Neuronal stem cell (in vitro differentiated cells): Measurements from ENCODE around the gene TMPO.

Experiments
- DNase-seq: peaks from one replicate; pipeline ENCODE4 v3.0.0-alpha.2; 2013; ENCODE audit warnings: low spot score
- H2AFZ ChIP-seq: one replicate; pipeline ENCODE4 v1.6.1; 2013; ENCODE audit warnings: mild to moderate bottlenecking, low read length, inconsistent platforms
- H2AK5ac ChIP-seq: 2 replicates; pipeline ENCODE4 v1.6.1; 2013; ENCODE audit warnings: low read depth, mild to moderate bottlenecking, inconsistent platforms, low read length, moderate library complexity, mixed read lengths
- H2BK120ac ChIP-seq: 2 replicates; pipeline ENCODE4 v1.6.1; 2013; ENCODE audit warnings: low read depth, mild to moderate bottlenecking, inconsistent platforms, low read length, moderate library complexity, mixed read lengths
- H2BK12ac ChIP-seq: one replicate; pipeline ENCODE4 v1.6.1; 2013; ENCODE audit warnings: low read length, inconsistent platforms
- H2BK15ac ChIP-seq: 2 replicates; pipeline ENCODE4 v1.6.1; 2013; ENCODE audit warnings: mild to moderate bottlenecking, low read length, inconsistent platforms, mixed read lengths
- H2BK5ac ChIP-seq: one replicate; pipeline ENCODE4 v1.6.1; 2013; ENCODE audit warnings: inconsistent platforms, mild to moderate bottlenecking, low read length, moderate library complexity
- H3K14ac ChIP-seq: one replicate; pipeline ENCODE4 v1.6.1; 2013; ENCODE audit warnings: low read length, inconsistent platforms
- H3K18ac ChIP-seq: 2 replicates; pipeline ENCODE4 v1.6.1; 2013; ENCODE audit warnings: low read length, inconsistent platforms
- H3K23ac ChIP-seq: 2 replicates; pipeline ENCODE4 v1.6.1; 2013; ENCODE audit warnings: low read depth, mild to moderate bottlenecking, mixed read lengths, low read length, inconsistent platforms; ENCODE audit not compliant: poor library complexity
- H3K27ac ChIP-seq: replicated peaks from 3 replicates; pipeline ENCODE4 v1.5.1; 2013; ENCODE audit warnings: low read length, inconsistent platforms
- H3K27me3 ChIP-seq, 3 experiments: 2 replicates each; pipeline ENCODE4 v1.6.1; 2013; ENCODE audit warnings: low read length in 3 of 3, mild to moderate bottlenecking in 2 of 3, inconsistent platforms in 1 of 3, low read depth in 1 of 3, mixed read lengths in 1 of 3, moderate library complexity in 1 of 3; ENCODE audit not compliant: control insufficient read depth in 3 of 3, insufficient read depth in 3 of 3
- H3K36me3 ChIP-seq, 2 donors: replicated peaks in 1 of 2; 2 replicates each; pipeline ENCODE4 v1.6.1; 2013; ENCODE audit warnings: low read length in 2 of 2; ENCODE audit not compliant: control insufficient read depth in 2 of 2, insufficient read depth in 2 of 2
- H3K4ac ChIP-seq: 2 replicates; pipeline ENCODE4 v1.6.1; 2013; ENCODE audit warnings: inconsistent platforms, mild to moderate bottlenecking, low read length, moderate library complexity
- H3K4me1 ChIP-seq, 2 donors: 1 replicate in 1 of 2; 2 replicates in 1 of 2; pipeline ENCODE4 v1.6.1; 2013; ENCODE audit warnings: low read length in 2 of 2, low read depth in 1 of 2; ENCODE audit not compliant: control insufficient read depth in 2 of 2, insufficient read depth in 1 of 2
- H3K4me2 ChIP-seq: one replicate; pipeline ENCODE4 v1.6.1; 2013; ENCODE audit warnings: mild to moderate bottlenecking, low read length, inconsistent platforms; ENCODE audit not compliant: insufficient read depth, poor library complexity, severe bottlenecking
- H3K4me3 ChIP-seq, 2 donors: 2 replicates each; pipeline ENCODE4 v1.5.1; 2013; ENCODE audit warnings: low read length in 2 of 2, mild to moderate bottlenecking in 2 of 2, inconsistent platforms in 1 of 2, moderate library complexity in 1 of 2
- H3K79me1 ChIP-seq: one replicate; pipeline ENCODE4 v1.6.1; 2013; ENCODE audit warnings: low read depth, mild to moderate bottlenecking, inconsistent platforms, low read length, moderate library complexity
- H3K9ac ChIP-seq: one replicate; pipeline ENCODE4 v1.6.1; 2013; ENCODE audit warnings: mild to moderate bottlenecking, low read depth, low read length, inconsistent platforms; ENCODE audit not compliant: poor library complexity
- H3K9me3 ChIP-seq, 2 donors: replicated peaks in 1 of 2; 2 replicates each; pipeline versions ENCODE3 to v1.6.1; 2013; ENCODE audit warnings: low read length in 2 of 2, mild to moderate bottlenecking in 2 of 2, inconsistent platforms in 1 of 2, low read depth in 1 of 2, mixed read lengths in 1 of 2, moderate library complexity in 1 of 2; ENCODE audit not compliant: control insufficient read depth in 2 of 2, insufficient read depth in 1 of 2
- H4K8ac ChIP-seq: one replicate; pipeline ENCODE4 v1.6.1; 2013; ENCODE audit warnings: low read depth, mild to moderate bottlenecking, inconsistent platforms, low read length, moderate library complexity
- H4K91ac ChIP-seq: one replicate; pipeline ENCODE4 v1.6.1; 2013; ENCODE audit warnings: low read length, low read depth, mild to moderate bottlenecking, inconsistent platforms; ENCODE audit not compliant: poor library complexity
- WGBS, 2 donors: extraction: QIAGEN DNeasy Blood & Tissue Kit; methylation state at CpG; one replicate each; pipeline ENCODE4 v1.1.7; 2013; ENCODE audit warnings: missing lambda C conversion rate in 2 of 2, mixed read lengths in 1 of 2; ENCODE audit not compliant: insufficient read length in 2 of 2, insufficient replicate concordance in 1 of 2; ENCODE audit errors: extremely low coverage in 2 of 2; 5-methylcytosine and 5-hydroxymethylcytosine counted together

The TMPO gene

DNA sequence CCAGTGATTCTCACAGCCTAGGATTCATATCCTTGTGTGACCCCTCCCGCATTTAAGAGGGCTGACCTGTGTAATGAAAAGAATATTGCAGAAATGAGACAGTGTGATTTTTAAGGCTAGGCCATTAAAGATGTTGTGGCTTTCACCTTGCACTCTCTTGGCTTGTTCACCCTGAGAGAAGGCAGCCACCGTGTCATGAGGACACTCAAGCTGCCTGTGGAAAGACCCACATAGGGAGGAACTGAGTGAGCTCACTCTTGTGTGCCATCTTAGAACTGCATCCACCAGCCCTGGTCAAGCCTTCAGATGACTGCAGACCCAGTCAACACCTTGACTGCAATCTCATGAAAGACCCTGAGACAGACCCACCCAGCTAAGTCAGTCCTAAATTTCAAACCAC lies 46.3 kb upstream of the TMPO start:
- Histone ChIP-seq H3K9me3 (no peaks in the 10 kb centered on the region), H3K4me2 (no peak overlapping the region), H3K9ac (no peak overlapping the region), H3K4ac (no peak overlapping the region), H4K8ac (no peak overlapping the region), H4K91ac (no peak overlapping the region), H3K79me1 (no peaks in the 10 kb centered on the region), H3K23ac (no peak overlapping the region), H3K14ac (no peak overlapping the region), H3K27ac (no peak overlapping the region), H2BK15ac (no peak overlapping the region), H3K18ac (no peak overlapping the region), H3K27me3 (no peaks in the 10 kb centered on the region), H2AK5ac (no peak overlapping the region), H3K4me3 (no peak overlapping the region), H2BK5ac (no peak overlapping the region), H2BK120ac (no peak overlapping the region), H2BK12ac (no peak overlapping the region), H2AFZ (no peak overlapping the region), H3K4me1 (no peaks in the 10 kb centered on the region), H3K36me3 (no peaks in the 10 kb centered on the region)
- DNase-seq, result no peak
- WGBS, 2 donors, result no CpG with 5 or more reads among the region's 2 CpGs

DNA sequence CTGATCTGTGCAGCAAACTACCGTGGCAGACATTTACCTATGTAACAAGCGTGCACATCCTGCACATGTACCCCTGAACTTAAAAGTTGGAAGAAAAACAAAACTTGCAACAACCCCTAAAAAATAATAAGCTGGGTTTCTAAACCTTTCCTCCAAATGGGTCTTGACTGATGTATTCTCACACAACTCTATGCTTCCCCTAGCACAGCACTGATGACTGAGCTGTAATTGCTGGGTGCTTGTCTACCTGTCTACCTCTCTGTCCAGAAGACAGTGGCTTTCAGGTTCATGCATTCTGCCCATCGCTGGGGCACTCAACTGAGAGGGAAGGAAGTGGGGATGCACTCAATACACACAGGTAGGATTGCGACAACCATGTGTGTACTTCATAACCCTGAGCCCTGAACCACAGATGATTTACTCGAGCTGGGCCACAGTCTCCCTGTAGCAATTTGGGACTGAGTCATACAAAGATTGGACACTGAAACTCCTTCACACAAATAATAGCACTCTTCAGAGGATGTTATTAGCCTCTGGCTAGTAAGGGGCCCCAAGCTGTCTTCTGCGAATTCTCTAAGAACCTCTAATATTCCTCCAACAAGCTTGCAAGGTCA lies 44.8 kb upstream of the TMPO start:
- Histone ChIP-seq H3K4me3 (no peak overlapping the region), H2BK12ac (no peak overlapping the region), H3K4me1 (no peaks in the 10 kb centered on the region), H3K4me2 (no peak overlapping the region), H2AK5ac (no peak overlapping the region), H3K36me3 (no peaks in the 10 kb centered on the region), H3K9me3 (no peaks in the 10 kb centered on the region), H3K18ac (no peak overlapping the region), H2BK120ac (no peak overlapping the region), H2AFZ (no peak overlapping the region), H2BK15ac (no peak overlapping the region), H3K14ac (no peak overlapping the region), H2BK5ac (no peak overlapping the region), H3K27ac (no peak overlapping the region), H3K4ac (no peak overlapping the region), H3K9ac (no peak overlapping the region), H3K23ac (no peak overlapping the region), H3K27me3 (no peaks in the 10 kb centered on the region), H4K8ac (no peak overlapping the region), H3K79me1 (no peaks in the 10 kb centered on the region), H4K91ac (no peak overlapping the region)
- WGBS, 2 donors, result no CpG with 5 or more reads among the region's 6 CpGs
- no peak for DNase-seq

DNA sequence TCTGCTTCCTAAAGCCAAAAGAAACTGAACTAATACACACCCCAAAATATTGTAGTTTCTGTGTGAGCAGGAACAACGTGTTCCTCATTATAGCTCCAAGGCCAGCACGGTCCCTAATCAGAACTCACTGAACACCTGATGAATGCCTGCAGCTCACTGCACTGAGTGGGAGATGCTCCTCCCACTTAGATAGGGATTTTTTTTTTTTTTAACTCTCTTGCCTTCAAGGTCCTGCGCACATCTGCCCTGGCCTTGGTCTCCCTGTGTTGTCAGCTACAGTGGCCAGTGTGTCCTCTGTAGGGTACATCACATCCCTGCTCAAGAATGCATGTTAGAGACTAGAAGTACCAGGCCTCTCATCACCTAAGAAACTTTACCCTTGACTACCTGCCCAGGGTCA lies 44.3 kb upstream of the TMPO start:
- Histone ChIP-seq H3K4me2 (no peak overlapping the region), H3K79me1 (no peaks in the 10 kb centered on the region), H3K14ac (no peak overlapping the region), H2BK5ac (no peak overlapping the region), H2AFZ (no peak overlapping the region), H3K27me3 (no peaks in the 10 kb centered on the region), H2BK120ac (no peak overlapping the region), H2BK15ac (no peak overlapping the region), H3K4ac (no peak overlapping the region), H3K4me1 (no peaks in the 10 kb centered on the region), H3K18ac (no peak overlapping the region), H4K91ac (no peak overlapping the region), H4K8ac (no peak overlapping the region), H3K23ac (no peak overlapping the region), H3K9ac (no peak overlapping the region), H2BK12ac (no peak overlapping the region), H3K4me3 (no peak overlapping the region), H3K27ac (no peak overlapping the region), H3K36me3 (no peaks in the 10 kb centered on the region), H3K9me3 (no peaks in the 10 kb centered on the region), H2AK5ac (no peak overlapping the region)
- WGBS, 2 donors, result no CpG with 5 or more reads among the region's 3 CpGs
- no peak for DNase-seq

DNA sequence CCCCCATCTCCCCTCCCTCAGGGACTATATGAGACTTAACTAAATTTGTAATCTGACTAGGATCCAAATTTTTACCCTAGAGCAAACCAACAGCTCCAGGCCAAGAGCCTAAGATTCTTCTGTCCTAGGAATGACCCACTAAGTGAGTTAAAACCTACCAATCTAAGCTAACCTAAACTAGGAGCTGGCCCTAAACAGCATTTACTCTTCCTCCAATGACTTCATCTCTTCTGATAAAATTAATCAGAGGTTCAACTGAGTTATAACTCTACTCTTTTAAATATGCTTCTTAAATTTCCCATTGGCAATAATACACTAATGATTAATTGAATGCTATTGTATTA lies 39.9 kb upstream of the TMPO start:
- H2BK12ac ChIP-seq, result no peak overlapping the region
- no peak overlapping the region for H2BK120ac ChIP-seq
- no peak overlapping the region for H3K4ac ChIP-seq
- H2AFZ ChIP-seq, result no peak overlapping the region
- no peak overlapping the region for H3K18ac ChIP-seq
- no peak overlapping the region for H3K4me2 ChIP-seq
- H4K8ac ChIP-seq, result no peak overlapping the region
- no peak overlapping the region for H2BK15ac ChIP-seq
- H3K9me3 ChIP-seq, result no peaks in the 10 kb centered on the region
- H3K27ac ChIP-seq, result no peak overlapping the region
- no peak overlapping the region for H3K4me3 ChIP-seq
- H4K91ac ChIP-seq, result no peak overlapping the region
- H3K36me3 ChIP-seq, result no peaks in the 10 kb centered on the region
- no peaks in the 10 kb centered on the region for H3K27me3 ChIP-seq
- no peak for DNase-seq
- no peak overlapping the region for H3K23ac ChIP-seq
- H3K79me1 ChIP-seq, result no peaks in the 10 kb centered on the region
- no peaks in the 10 kb centered on the region for H3K4me1 ChIP-seq
- H3K9ac ChIP-seq, result no peak overlapping the region
- H2BK5ac ChIP-seq, result no peak overlapping the region
- H2AK5ac ChIP-seq, result no peak overlapping the region
- H3K14ac ChIP-seq, result no peak overlapping the region
